ENCODE results near the gene TSC22D3.

DNA sequence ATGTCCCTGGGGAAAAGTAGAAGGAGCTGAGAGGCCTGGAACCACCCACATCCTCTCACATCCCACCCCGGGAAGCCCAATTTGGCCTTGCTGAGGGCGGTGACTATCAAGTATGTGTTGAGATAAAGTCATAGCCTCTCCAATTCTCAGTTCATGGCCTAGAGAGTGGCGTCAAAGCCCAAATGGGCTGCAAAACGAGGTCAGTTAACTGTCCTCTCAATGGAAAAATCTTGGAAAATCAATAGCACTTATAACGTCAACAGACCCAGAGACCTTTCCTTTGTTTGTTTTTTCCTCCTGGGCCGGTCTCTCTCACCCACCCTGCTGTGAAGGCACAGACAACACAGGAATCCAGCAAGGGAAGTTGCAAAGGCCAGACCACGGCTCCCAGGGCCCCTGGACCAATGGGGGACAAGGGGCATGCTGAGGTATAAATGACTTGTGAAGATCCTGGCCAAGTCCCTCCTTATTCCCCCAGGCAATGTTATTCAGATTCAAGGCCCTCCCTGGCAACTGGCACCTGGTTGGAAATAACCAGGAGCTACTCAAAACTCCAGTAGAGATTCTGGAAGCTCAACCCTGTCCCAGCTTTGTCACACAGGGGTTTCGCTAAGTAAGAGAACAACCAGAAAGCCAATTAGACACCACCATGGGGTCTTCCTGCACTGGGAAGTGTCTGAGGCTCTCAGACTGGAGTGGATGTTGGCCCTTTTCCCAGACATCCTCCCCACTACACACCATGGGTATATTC, 38.6 kb downstream of the TSC22D3 start:
- no peak for TF ChIP-seq EZH2 (IDR thresholded peaks at IDR 0.05; ENCODE audit: insufficient read depth, poor library complexity, severe bottlenecking)
- no peak for TF ChIP-seq EZH2phosphoT487 (IDR thresholded peaks at IDR 0.05; ENCODE audit: insufficient read depth, low read depth)
